ENCODE results near the gene LMOD1. TPM values are rescaled to one million over a fixed set of nuclear protein-coding genes. Genes with fewer than 3 reads are reported as not detected.
A peak's percentile ranks its signal among the peaks of the same experiment; 100 is the strongest.

Gene LMOD1
- polyA plus RNA-seq, 1 of the 3 experiments (the other 2 are of a cell fraction): 2.7 TPM

GRCh38 chr1:201877877-201878401, 68.4 kb downstream of the LMOD1 start:
- DNase-seq: peak; percentile 46
- Histone ChIP-seq H3K4me2 (no peak overlapping the region), H3K27ac (ENCODE audit: low read depth in 2 of 2, low read length in 1 of 2) (no peak overlapping the region), H3K4me3 (ENCODE audit: low read depth in 2 of 2, low read length in 1 of 2) (peak overlapping the region in 1 of 2 experiments; percentile 24; a peak in 1 of 4 replicates), H3F3A (replicated peaks; ENCODE audit: insufficient read depth) (peaks cover 39% of the 10 kb centered on the region), H3K27me3 (ENCODE audit: insufficient read depth) (no peaks in the 10 kb centered on the region), H3K4me1 (ENCODE audit: control insufficient read depth in 1 of 2, insufficient read depth in 2 of 2, low read depth in 1 of 2, low read length in 1 of 2) (peaks cover 3 to 8% of the 10 kb centered on the region in 2 experiments; a peak in 3 of 4 replicates), H3K79me2 (ENCODE audit: insufficient read depth) (no peaks in the 10 kb centered on the region), H3K9ac (no peak overlapping the region), H4K20me1 (ENCODE audit: insufficient read depth) (no peaks in the 10 kb centered on the region), H3K9me2 (no peaks in the 10 kb centered on the region), H3K36me3 (replicated peaks in 1 of 2; ENCODE audit: control insufficient read depth in 1 of 2, insufficient read depth in 2 of 2, low read length in 1 of 2) (peaks cover 25% of the 10 kb centered on the region in 2 experiments), H2AFZ (ENCODE audit: low read depth) (no peak overlapping the region), H3K9me3 (no peaks in the 10 kb centered on the region)
- 69% methylated on average over 6 of the region's 6 CpGs for WGBS (ENCODE audit: low lambda C conversion rate)
- TF ChIP-seq ZBTB33 (IDR thresholded peaks at IDR 0.05; ENCODE audit: borderline replicate concordance, low read depth): no peak
- no peak for TF ChIP-seq RXRA (IDR thresholded peaks at IDR 0.05; ENCODE audit: borderline replicate concordance, low read depth)
- no peak for TF ChIP-seq REST (IDR thresholded peaks at IDR 0.05; ENCODE audit: low read depth, low read length)
- no peak for TF ChIP-seq GABPA (IDR thresholded peaks at IDR 0.05; ENCODE audit: low read depth)
- no peak for TF ChIP-seq PBX3 (IDR thresholded peaks at IDR 0.05)
- TF ChIP-seq SIN3A (IDR thresholded peaks at IDR 0.05; ENCODE audit: borderline replicate concordance, low read depth, low read length): no peak
- TF ChIP-seq POLR2AphosphoS5 (IDR thresholded peaks at IDR 0.05; ENCODE audit: low read depth, low read length): peak; percentile 28; the same call in 1 of the 2 replicates
- TF ChIP-seq RAD21 (IDR thresholded peaks at IDR 0.05; ENCODE audit: low read length): peak; percentile 67
- no peak for TF ChIP-seq NFIC (IDR thresholded peaks at IDR 0.05; ENCODE audit: borderline replicate concordance)
- peak; percentile 53 for TF ChIP-seq SMC3 (IDR thresholded peaks at IDR 0.05; ENCODE audit: low read depth, low read length)
- TF ChIP-seq EZH2phosphoT487 (IDR thresholded peaks at IDR 0.05; ENCODE audit: borderline replicate concordance, low read depth): no peak
- TF ChIP-seq FOSL2 (IDR thresholded peaks at IDR 0.05; ENCODE audit: borderline replicate concordance, low read depth): no peak
- no peak for TF ChIP-seq TAF1 (IDR thresholded peaks at IDR 0.05; ENCODE audit: borderline replicate concordance, low read depth, low read length)
- no peak for TF ChIP-seq GATA2 (CRISPR knock-in tag; IDR thresholded peaks at IDR 0.05)
- TF ChIP-seq CTCF (IDR thresholded peaks at IDR 0.05): peak; percentile 73
- TF ChIP-seq TEAD4 (IDR thresholded peaks at IDR 0.05; ENCODE audit: borderline replicate concordance, insufficient read depth): no peak
- POLR2A ChIA-PET: no interaction called here
- CTCF ChIA-PET: interaction anchor here (0.5 to 16.1 kb wide), 34 partner anchors 10 to 515 kb away, joined by 3 to 222 read pairs (median 4); partner anchors contain the start of genes LMOD1 and SHISA4
